ENCODE data around the gene STARD7.

The STARD7 gene

DNA sequence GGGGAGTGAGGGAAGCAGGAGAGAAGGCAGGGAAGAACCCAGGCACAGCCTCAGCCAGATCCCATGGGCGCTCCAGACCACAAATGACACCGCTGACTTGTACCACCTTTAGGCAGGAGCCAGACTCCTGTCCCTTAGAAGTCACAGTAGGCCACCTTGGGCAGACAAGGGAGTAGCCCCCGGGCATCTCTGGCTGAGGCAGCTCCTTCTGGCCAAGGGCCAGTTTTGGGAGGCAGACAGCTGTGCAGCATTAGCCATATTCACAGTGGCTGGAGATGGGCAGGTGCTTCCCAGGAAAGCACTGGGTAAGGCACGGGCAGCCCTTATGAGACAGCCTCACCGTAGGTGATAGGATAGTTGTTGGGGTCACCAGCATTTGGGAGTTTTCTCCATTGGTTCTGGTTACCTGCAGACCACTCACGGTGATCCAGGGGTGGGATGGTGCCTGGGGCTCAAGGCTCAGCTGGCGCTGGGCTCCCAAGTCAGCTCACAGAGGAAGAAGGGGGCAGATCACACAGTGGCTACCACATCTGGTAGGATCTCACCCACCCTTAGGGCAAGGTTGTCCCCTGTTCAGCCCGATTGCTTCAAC is 72.4 kb downstream of the STARD7 start:
- DNase-seq (ENCODE audit: low read depth in 2 of 2) = no peak

DNA sequence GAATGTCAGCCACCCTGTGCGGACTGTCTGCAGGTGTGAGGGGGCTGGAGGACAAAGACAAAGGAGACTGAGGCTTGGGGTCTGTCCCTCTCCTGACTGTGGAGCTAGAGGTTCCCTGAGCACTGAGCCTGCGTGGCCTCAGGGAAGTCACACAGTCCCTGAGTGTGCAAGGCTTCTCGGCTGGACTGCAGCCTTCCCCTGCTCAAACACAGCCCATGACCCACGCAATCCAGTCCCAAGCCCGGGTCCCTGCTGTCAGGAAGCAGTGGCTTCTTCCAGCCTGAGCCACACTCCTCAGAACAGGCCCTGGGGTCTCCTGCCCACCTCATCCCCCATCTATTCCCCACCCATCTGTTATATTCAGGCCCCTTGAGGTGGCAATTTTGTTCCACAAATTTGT is 73.0 kb downstream of the STARD7 start:
- DNase-seq (ENCODE audit: low read depth in 2 of 2) = no peak

DNA sequence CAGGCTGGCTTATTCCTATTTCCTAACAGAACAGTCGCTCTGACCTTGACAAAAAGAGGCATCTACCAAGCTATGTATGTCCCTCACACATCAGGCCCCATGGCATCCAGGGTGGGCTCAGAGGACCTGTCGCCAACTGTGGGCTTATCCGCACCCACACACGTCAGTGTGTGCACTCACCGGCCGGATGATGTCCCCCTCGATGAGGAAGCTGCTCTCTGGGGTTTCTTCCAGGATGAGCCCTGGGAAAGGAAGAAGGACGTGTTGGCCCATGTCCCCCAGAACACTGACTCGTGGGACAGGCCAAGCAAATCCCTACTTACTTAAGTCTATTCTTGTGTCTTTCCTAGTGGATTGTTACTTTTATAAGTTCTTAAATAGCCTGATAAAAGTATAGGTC is 73.5 kb downstream of the STARD7 start:
- no peak for DNase-seq (ENCODE audit: low read depth in 2 of 2)
